Right hindlimb (tissue), 1 donor: Measurements from ENCODE around the gene MYL11.

Experiments used
- DNase-seq: peaks from one replicate; pipeline ENCODE4 v3.0.0-alpha.2; 2018

Gene MYL11

DNA sequence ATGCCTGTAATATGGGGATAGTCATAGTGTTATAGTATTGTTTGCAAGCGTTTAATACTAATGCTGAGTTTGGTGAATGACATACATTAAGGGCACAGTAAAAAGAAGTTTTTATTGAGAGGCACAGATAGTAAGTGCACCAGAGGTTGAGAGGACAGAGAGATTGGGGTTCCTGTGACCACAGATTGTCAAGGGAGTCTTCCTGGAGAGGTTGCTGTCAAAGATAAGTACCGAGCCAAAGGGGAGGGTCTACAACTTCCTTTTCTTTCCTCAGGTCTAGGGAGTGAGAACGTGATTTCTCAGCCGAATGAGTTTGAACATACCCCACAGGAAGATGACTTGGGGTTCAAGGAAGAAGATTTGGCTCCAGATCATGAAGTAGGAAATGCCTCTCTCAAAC is 22.5 kb downstream of the MYL11 start:
- no peak for DNase-seq

DNA sequence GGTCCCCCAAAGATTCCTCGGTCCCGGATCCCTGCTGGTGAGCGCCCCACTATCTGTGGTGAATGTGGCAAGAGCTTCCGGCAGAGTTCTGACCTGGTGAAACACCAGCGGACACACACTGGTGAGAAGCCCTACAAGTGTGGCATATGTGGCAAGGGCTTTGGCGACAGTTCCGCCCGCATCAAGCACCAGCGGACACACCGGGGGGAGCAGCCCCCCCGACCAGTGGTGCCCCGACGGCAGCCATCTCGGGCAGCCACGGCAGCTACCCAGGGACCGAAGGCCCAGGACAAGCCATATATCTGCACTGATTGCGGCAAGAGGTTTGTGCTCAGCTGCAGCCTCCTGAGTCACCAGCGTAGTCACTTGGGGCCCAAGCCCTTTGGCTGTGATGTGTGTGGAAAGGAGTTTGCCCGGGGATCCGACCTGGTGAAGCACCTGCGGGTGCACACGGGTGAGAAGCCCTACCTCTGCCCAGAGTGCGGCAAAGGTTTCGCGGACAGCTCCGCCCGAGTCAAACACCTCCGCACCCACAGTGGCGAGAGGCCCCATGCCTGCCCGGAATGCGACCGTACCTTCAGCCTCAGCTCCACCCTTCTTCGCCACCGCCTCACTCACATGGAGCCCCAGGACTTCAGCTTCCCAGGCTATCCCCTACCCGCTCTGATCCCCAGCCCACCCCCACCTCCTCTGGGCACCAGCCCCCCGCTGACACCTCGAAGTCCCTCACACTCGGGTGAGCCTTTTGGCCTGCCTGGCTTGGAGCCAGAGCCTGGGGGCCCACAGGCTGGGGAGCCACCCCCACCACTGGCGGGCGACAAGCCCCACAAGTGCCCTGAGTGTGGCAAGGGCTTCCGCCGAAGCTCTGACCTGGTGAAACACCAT is 23.4 kb downstream of the MYL11 start:
- DNase-seq = no peak

DNA sequence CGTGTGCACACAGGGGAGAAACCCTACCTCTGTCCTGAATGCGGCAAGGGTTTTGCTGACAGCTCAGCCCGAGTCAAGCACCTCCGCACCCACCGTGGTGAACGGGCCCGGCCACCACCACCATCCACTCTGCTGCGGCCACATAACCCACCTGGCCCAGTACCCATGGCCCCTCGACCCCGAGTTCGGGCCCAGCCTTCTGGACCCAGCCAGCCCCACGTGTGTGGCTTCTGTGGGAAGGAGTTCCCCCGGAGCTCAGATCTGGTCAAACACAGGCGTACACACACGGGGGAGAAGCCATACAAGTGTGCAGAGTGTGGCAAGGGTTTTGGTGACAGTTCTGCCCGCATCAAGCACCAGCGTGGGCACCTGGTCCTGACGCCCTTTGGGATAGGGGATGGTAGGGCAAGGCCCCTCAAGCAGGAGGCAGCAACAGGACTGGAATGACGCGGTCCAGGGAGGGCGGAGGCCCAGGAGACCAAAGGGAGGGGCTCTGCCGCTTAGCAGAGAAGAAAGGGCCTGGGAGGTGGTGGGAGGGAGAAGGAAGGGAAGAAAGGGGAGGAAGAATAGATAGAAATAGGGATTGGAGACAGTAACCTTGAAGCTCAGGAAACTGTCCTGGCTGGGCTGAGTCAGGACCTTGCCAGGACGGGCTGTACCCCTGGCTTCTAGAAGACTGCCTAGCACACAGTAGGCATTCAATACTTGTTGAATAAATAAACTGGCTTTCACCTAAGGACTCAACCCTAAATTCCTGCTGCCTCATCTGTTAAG is 24.2 kb downstream of the MYL11 start:
- DNase-seq = no peak

DNA sequence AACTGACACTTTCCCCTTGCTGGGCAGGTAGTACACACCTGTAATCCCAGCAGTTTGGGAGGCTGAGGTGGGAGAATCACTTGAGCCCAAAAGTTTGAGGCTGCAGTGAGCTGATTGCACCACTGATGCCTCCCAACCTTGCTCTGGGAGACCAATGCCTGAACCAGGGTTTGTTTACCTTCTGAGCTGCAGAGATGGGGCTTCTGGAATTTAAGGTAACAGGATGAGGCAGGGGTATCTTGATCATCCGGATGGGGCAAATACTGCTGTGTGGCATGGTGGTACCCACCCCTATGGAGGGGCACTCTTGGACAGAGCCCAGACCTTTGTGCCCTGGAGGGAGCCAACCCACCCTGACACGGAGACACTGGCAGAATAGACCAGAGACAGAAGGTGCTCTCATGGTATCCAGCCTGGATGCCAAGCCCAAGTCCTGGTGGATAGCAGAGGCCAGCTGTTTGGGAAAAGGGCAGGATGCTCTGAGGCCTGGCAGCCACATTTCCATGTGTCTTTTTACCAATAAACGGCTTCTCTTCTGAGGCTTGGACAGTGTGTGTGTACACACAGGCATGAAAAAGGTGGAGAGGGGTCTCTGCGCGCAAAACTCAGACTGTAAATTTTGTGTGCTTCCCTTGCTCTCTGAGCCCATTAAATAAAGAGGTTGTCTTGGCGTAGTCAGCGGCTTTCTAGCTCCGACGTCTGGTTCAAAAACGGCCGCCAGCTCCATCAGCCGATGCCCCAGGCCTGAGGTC is 25.0 kb downstream of the MYL11 start:
- peak; percentile 26 for DNase-seq

DNA sequence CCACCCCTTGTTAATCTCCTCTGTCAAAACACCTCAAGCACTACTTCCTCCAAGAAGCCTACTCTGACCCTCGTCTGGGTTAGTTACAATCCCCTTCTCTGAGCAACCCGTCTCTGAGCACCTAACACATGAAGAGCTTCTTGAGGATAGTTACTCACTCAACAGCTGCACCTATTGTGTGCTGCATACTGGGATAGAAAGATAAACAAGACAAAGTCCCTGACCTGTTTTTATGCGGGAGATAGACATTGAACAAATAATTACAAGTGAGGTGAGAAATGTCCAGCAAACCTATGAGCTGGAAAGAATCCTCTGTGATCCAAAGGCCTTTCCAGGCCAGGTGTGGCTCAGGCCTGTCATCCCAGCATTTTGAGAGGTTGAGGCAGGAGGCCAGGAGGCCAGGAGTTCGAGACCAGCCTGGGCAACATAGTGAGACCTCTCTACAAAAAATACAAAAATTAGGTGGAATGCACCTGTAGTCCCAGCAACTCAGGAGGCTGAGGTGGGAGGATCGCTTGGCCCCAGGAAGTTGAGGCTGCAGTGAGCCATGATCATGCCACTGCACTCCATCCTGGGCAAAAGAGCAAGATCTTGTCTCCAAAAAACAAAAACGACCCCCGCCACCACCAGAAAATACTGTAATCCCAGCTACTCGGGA is 27.3 kb downstream of the MYL11 start:
- no peak for DNase-seq

DNA sequence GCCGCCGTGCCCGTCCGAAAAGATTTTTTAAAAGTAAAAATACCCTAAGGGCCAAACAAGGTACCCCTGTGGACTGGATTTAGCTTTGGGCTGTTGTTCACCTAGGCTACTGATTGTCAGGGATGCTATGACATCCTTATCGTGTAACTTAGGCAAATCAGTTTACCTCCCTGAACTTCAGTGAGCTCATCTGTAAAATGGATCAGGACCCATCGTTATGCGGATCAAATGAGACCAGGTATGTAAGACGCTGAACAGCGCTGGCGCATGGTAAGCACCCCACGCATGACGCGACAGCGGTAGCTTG is 32.1 kb downstream of the MYL11 start:
- DNase-seq = no peak

DNA sequence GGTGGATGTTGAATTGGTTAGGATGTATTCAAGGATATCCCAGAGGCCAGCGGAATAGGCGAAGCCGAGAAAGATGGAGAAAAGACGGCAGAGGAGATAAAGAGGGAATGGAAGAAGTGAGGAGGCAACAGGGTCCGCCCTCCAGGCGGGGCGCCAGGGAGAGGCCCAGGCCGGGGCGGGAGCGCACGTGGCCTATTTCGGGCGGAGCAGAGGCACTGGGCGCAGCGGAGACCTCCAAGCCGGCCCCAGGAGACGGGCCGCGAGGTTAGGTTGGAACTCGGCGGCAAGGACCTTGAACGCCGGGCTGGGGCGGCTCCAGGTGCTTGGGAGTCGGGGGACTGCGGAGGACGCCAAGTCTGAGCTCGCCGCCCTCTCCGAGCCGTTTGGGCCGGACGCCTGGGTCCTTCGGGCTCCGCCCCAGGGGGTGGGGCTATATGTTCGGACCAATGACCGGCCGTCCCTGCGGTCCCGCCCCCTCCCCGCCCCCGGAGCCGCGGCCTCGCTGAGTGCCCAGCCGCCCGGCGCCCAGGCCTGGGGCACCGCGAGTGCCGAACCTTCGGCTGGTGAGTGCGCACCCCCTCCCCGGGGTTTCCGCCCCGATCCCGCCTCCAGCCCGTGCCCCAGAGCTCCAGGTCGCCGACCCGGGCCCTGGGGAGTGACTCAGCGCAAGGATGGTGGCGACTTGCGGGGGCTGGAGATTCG is 32.7 kb downstream of the MYL11 start, which contains the start of gene ZNF771:
TSS of gene ZNF771 (plus strand) at position 505 of the 702 bp plus-strand sequence. CDS start 448 bp downstream, outside the sequence.
- peak; percentile 96 for DNase-seq

DNA sequence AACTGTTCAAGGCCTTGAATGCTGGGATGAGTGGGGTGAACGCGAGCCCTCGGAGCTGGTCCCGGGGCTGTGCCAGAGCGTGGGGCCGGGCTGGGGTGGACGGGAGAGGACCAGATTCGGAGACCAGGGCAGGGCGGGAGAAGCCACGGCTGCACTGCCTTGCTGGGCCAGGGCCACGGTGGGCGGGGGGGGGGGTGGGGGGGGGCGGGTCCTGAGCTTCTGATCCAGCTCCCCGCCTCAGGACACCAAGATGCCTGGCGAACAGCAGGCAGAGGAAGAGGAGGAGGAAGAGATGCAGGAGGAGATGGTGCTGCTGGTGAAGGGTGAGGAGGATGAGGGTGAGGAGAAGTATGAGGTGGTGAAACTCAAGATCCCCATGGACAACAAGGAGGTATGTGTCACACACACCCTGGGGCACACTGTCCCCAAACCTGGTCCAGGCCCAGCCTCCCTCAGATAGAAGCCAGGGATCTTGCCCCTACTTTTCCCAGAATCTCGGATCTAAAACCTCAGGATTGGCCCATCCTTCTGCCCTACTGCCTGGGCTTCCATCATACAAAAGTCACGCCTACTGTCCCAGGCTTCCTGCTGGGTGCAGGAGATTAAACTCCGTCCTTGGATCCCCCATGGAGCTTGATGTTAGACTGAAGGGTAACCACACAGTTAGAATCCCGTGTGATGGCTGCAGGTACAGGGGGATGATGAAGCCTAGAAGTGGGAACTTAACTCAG is 33.4 kb downstream of the MYL11 start:
- DNase-seq = peak; percentile 77

DNA sequence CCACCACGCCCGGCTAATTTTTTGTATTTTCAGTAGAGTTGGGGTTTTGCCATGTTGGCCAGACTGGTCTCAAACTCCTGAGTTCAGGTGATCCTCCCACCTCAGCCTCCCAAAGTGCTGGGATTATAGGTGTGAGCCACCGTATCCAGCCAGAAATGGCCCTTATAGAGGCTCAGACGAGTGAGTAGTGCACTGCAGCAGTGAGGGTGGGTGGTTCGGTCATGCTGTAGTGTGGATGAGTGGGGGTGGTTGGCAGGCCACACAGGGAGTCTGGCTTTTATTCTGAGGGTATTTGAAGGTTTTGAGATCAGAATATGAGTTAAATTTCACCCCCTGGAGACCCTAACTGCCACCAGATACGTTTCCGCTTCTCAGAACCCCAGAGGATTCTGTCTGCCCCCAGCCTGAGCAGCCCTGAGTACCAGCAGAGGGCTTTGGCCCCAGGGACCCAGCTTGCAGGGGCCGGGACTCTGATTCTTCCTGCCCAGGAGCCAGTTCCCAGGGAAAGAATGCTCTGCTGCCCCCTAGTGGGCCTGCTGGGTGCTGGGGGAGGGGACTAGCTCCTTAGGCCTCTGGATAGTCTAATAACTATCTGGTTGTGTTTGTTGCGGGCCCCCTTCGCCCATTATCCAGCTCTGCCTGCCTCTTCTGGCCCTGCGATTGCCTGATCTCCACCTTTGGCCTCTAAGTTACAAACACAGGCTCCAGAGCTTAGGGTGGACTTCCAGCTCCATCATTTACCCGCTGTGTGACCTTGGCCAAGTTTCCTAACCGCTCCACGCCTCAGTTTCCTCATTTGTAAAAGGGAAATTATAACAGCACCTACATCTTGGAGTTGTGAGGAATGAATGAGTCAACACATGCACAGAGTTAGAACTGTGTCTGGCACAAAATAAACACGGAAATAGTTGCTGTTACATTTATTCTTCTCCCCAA is 34.8 kb downstream of the MYL11 start:
- DNase-seq = peak; percentile 93

DNA sequence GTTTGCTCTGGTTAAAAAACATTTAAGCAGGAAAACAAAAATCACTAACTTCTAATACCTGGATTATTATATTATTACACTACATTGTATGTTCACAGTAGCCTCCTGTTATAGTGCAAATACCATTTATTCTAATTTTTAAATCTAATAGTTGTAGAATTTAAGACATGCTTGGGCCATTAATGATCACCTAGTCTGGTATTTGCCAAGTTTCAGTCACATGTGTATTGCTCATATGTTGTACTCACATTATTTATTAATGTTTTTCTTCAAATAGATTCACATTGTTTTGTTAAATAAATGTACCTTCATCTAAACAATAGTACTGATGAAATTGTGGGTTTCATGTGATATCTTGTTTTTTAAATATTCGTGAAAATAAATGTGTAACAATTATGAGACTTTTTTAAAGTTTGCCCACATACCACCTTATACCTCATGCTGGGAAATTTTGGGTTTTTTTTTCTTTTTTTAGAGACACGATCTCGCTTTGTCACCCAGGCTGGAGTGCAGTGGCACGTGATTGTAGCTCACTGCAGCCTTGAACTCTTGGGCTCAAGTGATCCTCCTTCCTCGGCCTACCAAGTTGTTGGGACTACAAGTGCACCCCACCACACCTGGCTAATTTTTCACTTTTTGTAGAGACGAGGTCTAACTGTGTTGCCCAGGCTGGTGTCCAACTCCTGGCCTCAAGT is 38.7 kb downstream of the MYL11 start:
- DNase-seq = no peak

DNA sequence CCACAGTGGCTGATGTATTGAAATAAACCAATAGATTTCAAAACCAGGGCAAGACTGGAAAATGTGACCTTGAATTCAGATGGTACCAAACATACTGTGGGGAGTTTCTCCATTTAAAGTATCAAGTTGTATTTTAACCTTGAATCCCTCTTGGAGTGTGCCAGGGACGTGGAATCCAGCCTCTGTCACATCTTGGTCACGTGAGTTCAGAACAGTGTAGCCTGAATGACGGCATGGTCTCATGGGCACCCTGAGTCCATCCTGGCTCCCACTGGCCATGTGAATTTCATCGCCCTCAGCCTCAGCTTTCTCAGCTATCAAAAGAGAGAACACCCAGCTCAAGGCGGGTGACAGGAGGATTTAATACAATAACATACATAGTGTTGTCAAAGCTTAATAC is 39.6 kb downstream of the MYL11 start:
- DNase-seq = no peak

DNA sequence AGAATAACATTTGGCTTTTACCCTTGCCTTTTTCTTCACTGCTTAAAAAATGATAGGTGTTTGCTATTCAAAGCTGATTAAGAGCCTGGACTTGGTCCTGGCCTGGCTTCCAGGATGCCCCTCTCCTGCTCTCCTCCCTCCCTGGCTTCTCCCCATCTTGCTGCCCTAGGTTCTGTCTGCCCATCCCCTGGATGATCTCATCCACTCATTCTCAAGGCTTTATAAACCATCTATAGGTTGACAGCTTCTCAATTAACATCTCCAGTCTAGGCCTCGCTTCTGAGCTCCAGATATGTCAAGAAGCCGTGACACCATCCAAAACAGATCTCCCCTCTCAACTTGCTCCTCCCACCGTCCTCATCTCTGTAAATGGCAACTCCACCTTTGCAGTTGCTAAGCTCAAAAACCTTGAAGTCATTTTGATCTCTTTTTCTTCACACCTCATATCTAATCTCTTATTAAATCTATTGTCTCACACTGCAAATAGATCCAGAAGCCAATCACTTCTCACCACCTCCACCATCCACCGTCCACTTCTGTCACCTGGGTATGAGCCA is 41.5 kb downstream of the MYL11 start:
- no peak for DNase-seq

DNA sequence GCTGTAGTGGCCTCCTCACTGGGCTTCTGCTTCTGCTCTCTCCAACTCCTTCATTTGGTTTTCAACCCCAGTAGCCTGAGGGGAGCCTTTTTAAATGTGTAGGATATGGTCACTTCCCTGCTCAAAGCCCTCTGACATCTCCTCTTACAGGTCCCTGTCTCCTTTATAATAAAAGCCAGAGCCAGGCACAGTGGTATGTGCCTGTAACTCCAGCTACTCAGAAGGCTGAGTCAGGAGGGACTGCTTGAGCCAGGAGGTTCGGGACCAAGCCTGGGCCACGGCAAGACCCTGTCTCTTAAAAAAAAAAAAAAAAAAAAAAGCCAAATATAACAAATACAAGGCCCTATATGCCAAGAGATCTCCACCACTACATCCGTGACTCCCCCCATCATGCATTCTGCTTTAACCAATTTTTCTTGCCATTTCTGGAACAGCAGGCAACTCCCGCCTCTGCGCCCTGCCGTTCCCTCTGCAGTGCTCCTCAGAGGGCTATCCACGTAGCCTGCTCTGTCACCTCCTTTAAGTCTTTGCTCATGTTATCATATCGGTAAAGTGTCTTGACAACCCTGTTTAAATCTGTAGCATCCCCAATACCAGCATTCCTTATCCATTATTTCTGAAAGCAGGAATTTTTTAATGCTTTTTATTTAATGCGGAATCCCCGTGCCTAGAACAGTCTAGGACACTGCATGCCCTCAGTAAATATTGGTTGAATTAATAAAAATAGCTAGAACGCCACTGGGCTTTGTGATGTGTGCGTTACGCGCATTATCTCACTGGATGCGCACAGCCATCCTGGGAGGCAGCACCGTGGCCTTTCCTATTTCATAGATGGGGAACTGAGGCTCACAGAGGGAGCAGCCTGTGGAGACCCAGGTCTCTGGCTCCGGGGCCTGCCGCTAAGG is 42.3 kb downstream of the MYL11 start:
- no peak for DNase-seq

DNA sequence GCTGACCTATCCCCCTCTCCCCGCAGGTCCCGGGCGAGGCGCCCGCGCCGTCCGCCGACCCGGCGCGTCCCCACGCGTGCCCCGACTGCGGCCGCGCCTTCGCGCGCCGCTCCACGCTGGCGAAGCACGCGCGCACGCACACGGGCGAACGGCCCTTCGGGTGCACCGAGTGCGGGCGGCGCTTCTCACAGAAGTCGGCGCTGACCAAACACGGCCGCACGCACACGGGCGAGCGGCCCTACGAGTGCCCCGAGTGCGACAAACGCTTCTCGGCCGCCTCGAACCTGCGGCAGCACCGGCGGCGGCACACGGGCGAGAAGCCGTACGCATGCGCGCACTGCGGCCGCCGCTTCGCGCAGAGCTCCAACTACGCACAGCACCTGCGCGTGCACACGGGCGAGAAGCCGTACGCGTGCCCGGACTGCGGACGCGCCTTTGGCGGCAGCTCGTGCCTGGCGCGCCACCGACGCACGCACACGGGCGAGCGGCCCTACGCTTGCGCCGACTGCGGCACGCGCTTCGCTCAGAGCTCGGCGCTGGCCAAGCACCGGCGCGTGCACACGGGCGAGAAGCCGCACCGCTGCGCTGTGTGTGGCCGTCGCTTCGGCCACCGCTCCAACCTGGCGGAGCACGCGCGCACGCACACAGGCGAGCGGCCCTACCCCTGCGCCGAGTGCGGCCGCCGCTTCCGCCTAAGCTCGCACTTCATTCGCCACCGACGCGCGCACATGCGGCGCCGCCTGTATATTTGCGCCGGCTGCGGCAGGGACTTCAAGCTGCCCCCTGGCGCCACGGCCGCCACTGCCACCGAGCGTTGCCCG is 43.1 kb downstream of the MYL11 start:
- peak; percentile 90 for DNase-seq

DNA sequence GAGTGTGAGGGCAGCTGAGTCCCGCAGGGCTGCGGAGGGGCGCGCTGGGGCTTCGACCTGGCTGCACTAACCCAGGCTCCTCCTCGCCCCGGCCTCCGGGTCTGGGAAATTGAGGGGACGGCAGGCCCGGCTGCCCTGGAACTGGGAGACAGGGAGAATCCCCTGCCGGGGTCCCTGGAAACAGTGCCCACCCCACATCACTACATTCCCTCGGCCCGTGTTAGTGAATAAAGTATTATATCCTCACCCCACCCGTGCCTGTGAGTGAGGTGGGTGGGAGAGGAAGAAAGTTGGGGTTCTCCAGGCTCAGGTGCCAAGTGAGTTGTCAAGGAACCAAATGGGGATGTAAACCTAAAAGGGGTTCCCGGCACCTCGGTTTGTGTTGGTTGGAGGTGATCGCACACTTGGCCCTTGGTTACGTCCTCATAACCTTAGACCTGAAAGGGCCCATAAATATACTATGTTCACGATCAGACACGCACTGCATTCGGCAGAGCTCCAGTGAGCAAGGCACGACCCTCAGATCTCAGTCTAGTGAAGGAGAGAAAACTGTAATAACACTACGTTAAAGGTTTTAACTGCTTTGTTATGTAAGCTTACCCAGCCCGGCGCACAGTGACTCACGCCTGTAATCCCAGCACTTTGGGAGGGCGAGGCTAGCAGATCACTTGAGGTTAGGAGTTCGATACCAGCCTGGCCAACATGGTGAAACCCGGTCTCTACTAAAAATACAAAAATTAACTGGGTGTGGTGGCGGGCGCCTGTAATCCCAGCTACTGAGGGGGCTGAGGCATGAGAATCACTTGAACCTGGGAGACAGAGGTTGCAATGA is 44.0 kb downstream of the MYL11 start:
- no peak for DNase-seq

DNA sequence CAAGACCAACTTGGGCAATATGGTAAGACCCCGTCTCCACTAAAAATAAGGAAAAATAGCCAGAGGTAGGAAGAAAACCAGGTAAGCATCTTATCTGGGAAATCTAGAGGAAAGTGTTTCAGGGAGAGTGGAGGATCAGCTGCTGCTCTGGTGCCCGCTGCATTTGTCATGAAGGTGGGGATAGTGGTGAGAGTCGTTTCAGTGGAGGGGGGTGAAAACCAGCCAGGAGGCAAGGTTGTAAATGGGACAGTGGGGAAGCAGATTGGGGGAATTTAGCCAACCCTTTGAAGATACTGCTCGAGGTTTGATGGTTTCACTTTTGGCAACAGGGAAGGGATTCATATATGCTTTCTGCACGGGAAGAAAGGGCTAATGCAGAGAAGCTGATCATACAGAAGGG is 46.4 kb downstream of the MYL11 start:
- DNase-seq = no peak
